ENCODE measurements around the gene DNAL1. TPM values are rescaled to one million over a fixed set of nuclear protein-coding genes. Genes with fewer than 3 reads are reported as not detected.

The DNAL1 gene
- total and polyA plus RNA-seq, 10 of the 15 experiments (the other 5 are each of a cell fraction or from before 2014, with no cell fraction given), result 2.4 to 18.2 (median 7.4) TPM

- TF ChIP-seq REST (IDR thresholded peaks at IDR 0.05; ENCODE audit: low read depth, low read length) (no peak), PRDM15 (CRISPR knock-in tag; IDR thresholded peaks at IDR 0.05) (no peak), SMAD5 (IDR thresholded peaks at IDR 0.05; ENCODE audit: low read depth) (no peak), ZNF592 (IDR thresholded peaks at IDR 0.05) (no peak), GATAD2B (conservative IDR thresholded peaks at IDR 0.05; ENCODE audit: low read depth) (no peak)
Observed at GRCh38 chr14:73746520-73747378, 102.0 kb downstream of the DNAL1 start (continued).

Measured in GM12878 (cell line).